ENCODE results near the gene LARP6. TPM values are rescaled to one million over a fixed set of nuclear protein-coding genes. Genes with fewer than 3 reads are reported as not detected.

LARP6 gene
- total and polyA plus RNA-seq, 2 of the 13 experiments (the other 11 are each of a cell fraction or from before 2014, with no cell fraction given): 2.9 to 8.2 TPM

GRCh38 chr15:70859998-70860397 lies 6.0 kb upstream of the LARP6 start:
- H3K27ac ChIP-seq (ENCODE audit: extremely low read length, insufficient read depth, low read length): no peak overlapping the region
- no peaks in the 10 kb centered on the region for H3K9me3 ChIP-seq (ENCODE audit: low read length)
- 65% methylated on average over 4 of the region's 11 CpGs for WGBS (ENCODE audit: low lambda C conversion rate)
- peak overlapping the region; percentile 71; the same call in 1 of the 2 replicates for H3K4me2 ChIP-seq (ENCODE audit: low read depth, low read length)
- H3K4me3 ChIP-seq (replicated peaks in 1 of 3; ENCODE audit: insufficient read depth in 1 of 3, low read depth in 2 of 3, low read length in 3 of 3): no peak overlapping the region
- H4K20me1 ChIP-seq (ENCODE audit: insufficient read depth, low read length): no peaks in the 10 kb centered on the region
- H2AFZ ChIP-seq (ENCODE audit: low read length): no peak overlapping the region
- no TSS peak for BruUV-seq (replicated peaks)
- no peaks in the 10 kb centered on the region; a peak in 2 of 5 replicates for H3K27me3 ChIP-seq (ENCODE audit: control insufficient read depth in 1 of 2, insufficient read depth in 2 of 2, low read length in 2 of 2)
- H3K4me1 ChIP-seq (ENCODE audit: insufficient read depth, low read length): peaks cover 29% of the 10 kb centered on the region
- no peak for ATAC-seq
- no peak for FAIRE-seq
- ChIA-PET POLR2A (interaction anchor here (1.3 to 2.1 kb wide), 3 partner anchors 10 to 26 kb away, joined by 3 to 11 read pairs (median 4); no protein-coding TSS in a partner anchor), CTCF (ENCODE audit: low intra/inter-chr PET ratio, low total read pairs) (no interaction called here)
- no peaks in the 10 kb centered on the region for H3K36me3 ChIP-seq (replicated peaks in 1 of 2; ENCODE audit: control insufficient read depth in 1 of 2, insufficient read depth in 2 of 2, low read length in 2 of 2)
- in situ Hi-C loops (cut with HindIII; ENCODE audit: extremely low pct_ligation_motif_present, low pct_unique_long_range_greater_than_20kb) (no loop called here), intact Hi-C loops (cut with micrococcal nuclease; ENCODE audit: unreplicated experiment) (no loop called here)
- H3K79me2 ChIP-seq (ENCODE audit: insufficient read depth, low read length): no peaks in the 10 kb centered on the region
- no peak for DNase-seq (ENCODE audit: low spot score)
- no peak overlapping the region for H3K9ac ChIP-seq (ENCODE audit: insufficient read depth, low read depth, low read length)
- no peak for TF ChIP-seq TBX3 (IDR thresholded peaks at IDR 0.05; ENCODE audit: borderline replicate concordance)
- no peak for TF ChIP-seq ZNF747 (CRISPR knock-in tag; IDR thresholded peaks at IDR 0.05; ENCODE audit: borderline replicate concordance)
- TF ChIP-seq HNF1A (IDR thresholded peaks at IDR 0.05; ENCODE audit: low read depth): no peak
- no peak for TF ChIP-seq HNF1A (CRISPR knock-in tag; IDR thresholded peaks at IDR 0.05; ENCODE audit: borderline replicate concordance)
- TF ChIP-seq TCF7 (IDR thresholded peaks at IDR 0.05; ENCODE audit: low read depth): no peak
- no peak for TF ChIP-seq ZBTB38 (CRISPR knock-in tag; IDR thresholded peaks at IDR 0.05)
- no peak for TF ChIP-seq HNF1B (CRISPR knock-in tag; IDR thresholded peaks at IDR 0.05)
- no peak for TF ChIP-seq HOXA9 (CRISPR knock-in tag; IDR thresholded peaks at IDR 0.05; ENCODE audit: borderline replicate concordance)
- TF ChIP-seq CHD2 (IDR thresholded peaks at IDR 0.05; ENCODE audit: low read depth, low read length): no peak
- no peak for TF ChIP-seq HIVEP1 (CRISPR knock-in tag; IDR thresholded peaks at IDR 0.05)
- TF ChIP-seq AGO1 (IDR thresholded peaks at IDR 0.05; ENCODE audit: low read depth, low read length, poor library complexity, severe bottlenecking): no peak
- TF ChIP-seq SMARCE1 (IDR thresholded peaks at IDR 0.05; ENCODE audit: borderline replicate concordance): no peak
- TF ChIP-seq MED1 (CRISPR knock-in tag; IDR thresholded peaks at IDR 0.05): no peak
- TF ChIP-seq ARID4A (CRISPR knock-in tag; IDR thresholded peaks at IDR 0.05; ENCODE audit: borderline replicate concordance): no peak
- no peak for TF ChIP-seq RFXAP (CRISPR knock-in tag; IDR thresholded peaks at IDR 0.05; ENCODE audit: borderline replicate concordance)
